GM12891 (cell line): Measurements from ENCODE around the gene CPEB2.

Experiments
- DNase-seq: peaks from one replicate; pipeline ENCODE4 v3.0.0; 2011; ENCODE audit warnings: low spot score; ENCODE audit not compliant: insufficient read length
- FAIRE-seq: peaks from 2 replicates; lab custom pipeline; 2011; peaks lifted over from hg19 to GRCh38; lab: Jason Lieb, UNC
- PAX5 ChIP-seq: IDR thresholded peaks from 2 replicates; pipeline ENCODE4 v1.6.1; 2011; ENCODE audit warnings: low read length, moderate library complexity, mild to moderate bottlenecking; ENCODE audit not compliant: insufficient read depth, severe bottlenecking
- POLR2A ChIP-seq: IDR thresholded peaks from 2 replicates; pipeline ENCODE4 v1.6.1; 2011; ENCODE audit warnings: low read depth, low read length, control low read depth
- POLR2AphosphoS5 ChIP-seq: IDR thresholded peaks from 2 replicates; pipeline ENCODE4 v1.6.1; 2011; ENCODE audit warnings: low read depth, low read length, control low read depth
- POU2F2 ChIP-seq: IDR thresholded peaks from 2 replicates; pipeline ENCODE4 v1.6.1; 2011; ENCODE audit warnings: low read depth, mild to moderate bottlenecking, control low read depth, low read length, moderate library complexity
- SPI1 ChIP-seq: IDR thresholded peaks from 2 replicates; pipeline ENCODE4 v1.6.1; 2011; ENCODE audit warnings: low read depth, low read length, control low read depth
- TAF1 ChIP-seq: IDR thresholded peaks from 2 replicates; pipeline ENCODE4 v1.6.1; 2011; ENCODE audit warnings: low read depth, low read length, control low read depth

The CPEB2 gene

DNA sequence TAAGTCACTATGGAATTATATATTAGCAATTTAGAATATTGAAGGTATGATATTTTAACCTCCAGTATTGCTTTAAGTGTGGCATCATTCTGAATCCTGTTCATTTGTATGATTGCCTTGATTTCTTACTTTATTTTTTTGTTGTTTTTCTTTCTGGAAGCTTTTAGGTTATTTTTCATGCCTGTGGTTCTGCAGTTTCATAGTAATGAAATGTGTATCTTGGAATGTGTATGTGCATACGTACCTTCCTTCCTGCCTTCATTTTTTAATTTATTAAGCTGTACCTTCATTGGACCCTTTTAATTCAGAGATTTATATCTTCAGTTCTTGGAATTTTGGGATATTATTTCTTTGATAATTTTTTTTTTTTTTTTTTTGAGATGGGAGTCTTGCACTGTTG lies 22.1 kb downstream of the CPEB2 start:
- no peak for DNase-seq
- TF ChIP-seq SPI1 (no peak), PAX5 (no peak), TAF1 (no peak), POLR2AphosphoS5 (no peak), POU2F2 (no peak), POLR2A (no peak)
- FAIRE-seq: no peak

DNA sequence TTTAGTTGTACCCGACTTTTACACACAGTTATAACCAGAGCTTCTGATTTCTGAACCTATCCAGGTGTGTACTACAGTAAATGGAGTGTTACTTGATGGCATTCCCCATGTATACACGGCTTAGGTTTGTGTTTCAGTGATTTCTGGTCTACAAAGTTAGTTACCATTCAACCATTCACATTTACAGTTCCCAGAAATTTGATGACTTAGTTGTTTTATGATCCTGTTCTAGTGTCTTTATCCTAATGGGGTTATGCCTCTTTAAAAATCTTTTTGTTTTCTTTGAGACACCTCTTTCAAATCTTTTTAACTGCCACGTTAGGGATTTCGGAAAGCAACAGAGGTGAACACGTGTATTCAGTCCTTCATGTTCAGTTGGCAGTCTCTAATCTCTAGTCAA lies 23.4 kb downstream of the CPEB2 start:
- FAIRE-seq (no peak), DNase-seq (no peak)
- TF ChIP-seq TAF1 (no peak), POLR2A (no peak), POLR2AphosphoS5 (no peak), SPI1 (no peak), PAX5 (no peak), POU2F2 (no peak)

DNA sequence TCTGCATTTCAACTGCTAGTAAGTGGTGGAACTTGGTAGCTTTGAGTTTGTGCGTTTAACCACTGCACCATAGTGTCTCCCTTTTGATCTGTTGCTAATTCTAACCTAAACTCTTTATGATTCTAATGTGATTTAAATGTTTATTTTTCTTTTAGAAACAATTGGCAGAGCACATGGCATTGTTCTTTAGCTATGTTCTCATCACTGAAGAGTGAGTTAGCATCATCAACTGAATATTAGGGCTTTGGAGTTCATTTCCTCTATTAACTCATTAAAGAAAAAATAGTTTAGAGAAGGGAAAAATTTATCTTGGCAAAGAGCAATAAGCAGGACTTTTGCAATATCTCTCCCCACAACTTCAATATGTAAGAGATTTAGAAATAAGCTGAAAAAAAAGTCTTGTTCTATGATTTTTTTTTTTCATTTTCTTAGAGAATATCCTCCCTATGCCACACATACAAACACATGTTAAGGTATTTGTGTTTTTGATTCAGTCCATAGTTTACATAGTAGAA lies 25.7 kb downstream of the CPEB2 start:
- DNase-seq: no peak
- no peak for FAIRE-seq

DNA sequence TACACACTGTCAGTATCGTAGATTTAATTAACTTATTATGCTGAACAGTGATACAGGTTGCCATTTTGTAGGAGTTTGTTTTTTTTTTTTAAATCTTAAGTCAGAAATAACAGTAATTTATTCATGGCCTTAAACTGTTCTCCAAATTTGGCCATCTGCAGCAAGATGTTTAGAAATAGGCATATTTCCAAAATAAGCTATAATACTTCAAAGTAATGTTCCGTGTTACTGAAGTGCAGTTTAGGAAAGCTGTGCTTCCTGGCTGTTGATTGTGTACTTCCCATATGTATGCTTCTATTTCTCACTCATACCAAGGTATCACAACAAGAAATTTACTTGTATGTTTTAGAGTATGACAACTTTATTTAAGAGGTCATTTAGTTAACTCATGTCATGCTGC lies 28.9 kb downstream of the CPEB2 start:
- FAIRE-seq (peak; percentile 35), DNase-seq (no peak)
- no peak for TF ChIP-seq TAF1
- no peak for TF ChIP-seq POLR2AphosphoS5
- TF ChIP-seq POLR2A: no peak
- no peak for TF ChIP-seq POU2F2
- TF ChIP-seq SPI1: no peak
- no peak for TF ChIP-seq PAX5

More for the DNA sequence above, 25.7 kb downstream of the CPEB2 start:
- TF ChIP-seq POLR2AphosphoS5: no peak
- TF ChIP-seq TAF1: no peak
- no peak for TF ChIP-seq POU2F2
- TF ChIP-seq POLR2A: no peak
- TF ChIP-seq PAX5: no peak
- no peak for TF ChIP-seq SPI1

DNA sequence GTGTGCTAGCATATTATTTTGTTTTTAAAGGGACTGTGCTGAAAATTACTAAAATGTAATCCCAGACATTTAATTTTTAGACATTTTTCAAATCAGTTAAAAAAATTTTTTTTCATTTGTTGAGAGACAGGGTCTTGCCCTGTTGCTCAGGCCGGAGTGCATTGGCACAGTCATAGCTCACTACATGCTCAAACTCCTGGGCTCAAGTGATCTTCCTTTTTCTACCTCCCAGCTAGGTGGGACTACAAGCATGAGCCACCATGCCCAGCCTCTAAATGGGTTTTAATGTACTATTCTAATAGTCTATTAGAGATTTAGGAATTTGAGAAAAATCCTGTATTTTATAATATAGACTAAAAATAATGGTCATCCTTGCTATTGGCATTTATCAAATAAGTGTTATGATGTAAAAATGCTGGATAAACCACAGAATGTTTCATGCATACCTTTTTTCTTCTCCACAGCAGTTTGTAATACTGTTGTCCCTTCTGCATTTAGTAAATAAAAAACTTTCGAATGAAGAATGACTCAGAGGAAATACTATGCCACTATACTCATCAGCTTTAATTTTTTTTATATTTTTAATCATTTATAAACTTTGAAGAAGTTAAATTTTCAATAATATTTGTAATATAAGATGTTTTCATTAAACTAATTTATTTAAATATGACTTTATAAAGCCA lies 29.9 kb downstream of the CPEB2 start:
- DNase-seq (no peak), FAIRE-seq (peak; percentile 55)
- TF ChIP-seq SPI1 (no peak), TAF1 (no peak), POU2F2 (no peak), POLR2A (no peak), POLR2AphosphoS5 (no peak), PAX5 (no peak)

DNA sequence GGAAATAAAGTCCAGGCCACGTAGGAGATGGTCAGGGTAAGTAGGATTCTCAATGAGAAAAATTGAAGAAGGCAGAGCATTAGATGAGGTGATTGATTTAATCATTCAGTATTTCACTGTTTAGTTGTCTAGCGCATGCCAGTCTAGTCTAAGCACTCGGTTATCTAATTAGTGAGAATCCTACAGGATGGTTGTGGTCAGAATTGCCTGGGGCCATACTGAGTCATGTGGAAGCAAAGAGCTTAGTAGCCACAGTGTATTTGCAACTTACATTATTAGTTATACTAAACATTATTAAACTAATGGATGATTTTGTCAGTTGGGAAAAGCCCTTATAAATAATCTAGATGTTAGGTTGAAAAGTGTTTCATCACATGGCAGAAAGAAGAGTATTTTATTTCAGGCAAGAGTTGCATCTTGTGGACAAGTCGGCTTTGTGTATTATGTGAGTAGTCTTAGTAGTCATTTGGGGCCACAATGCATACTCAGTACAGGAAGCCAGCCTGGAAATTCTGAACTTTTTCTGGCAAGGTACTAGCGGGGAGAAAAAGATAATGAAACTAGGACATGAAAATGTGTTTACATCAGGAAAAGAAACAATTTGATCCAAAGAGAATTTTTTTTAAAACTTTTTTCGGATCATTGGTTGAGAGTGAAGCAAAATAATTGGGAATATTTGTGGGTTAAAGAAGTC lies 31.9 kb downstream of the CPEB2 start:
- FAIRE-seq: no peak
- no peak for DNase-seq
- no peak for TF ChIP-seq SPI1
- TF ChIP-seq POLR2AphosphoS5: no peak
- TF ChIP-seq PAX5: no peak
- no peak for TF ChIP-seq POU2F2
- no peak for TF ChIP-seq POLR2A

DNA sequence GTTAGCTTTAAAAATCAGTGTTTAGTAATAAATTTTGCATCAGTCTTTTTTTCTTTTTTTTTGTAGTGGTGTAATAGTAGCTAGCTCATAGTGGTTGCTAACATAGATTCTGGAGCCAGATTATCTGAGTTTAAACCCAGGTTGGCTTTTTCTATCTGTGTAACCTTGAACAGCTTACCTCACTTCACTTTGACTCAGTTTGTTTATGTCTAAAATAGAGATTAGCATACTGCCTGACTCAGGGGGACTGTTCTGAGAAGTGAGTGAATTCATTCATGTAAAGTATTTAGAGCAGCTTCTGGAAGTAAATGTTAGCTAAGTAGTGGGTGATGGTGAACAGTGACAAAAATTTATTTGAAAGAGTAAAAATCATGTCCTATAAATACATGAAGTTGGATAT lies 32.9 kb downstream of the CPEB2 start:
- TF ChIP-seq POLR2A: no peak
- TF ChIP-seq TAF1: no peak
- no peak for TF ChIP-seq POLR2AphosphoS5
- no peak for TF ChIP-seq POU2F2
- TF ChIP-seq SPI1: no peak
- TF ChIP-seq PAX5: no peak
- DNase-seq (no peak), FAIRE-seq (no peak)

DNA sequence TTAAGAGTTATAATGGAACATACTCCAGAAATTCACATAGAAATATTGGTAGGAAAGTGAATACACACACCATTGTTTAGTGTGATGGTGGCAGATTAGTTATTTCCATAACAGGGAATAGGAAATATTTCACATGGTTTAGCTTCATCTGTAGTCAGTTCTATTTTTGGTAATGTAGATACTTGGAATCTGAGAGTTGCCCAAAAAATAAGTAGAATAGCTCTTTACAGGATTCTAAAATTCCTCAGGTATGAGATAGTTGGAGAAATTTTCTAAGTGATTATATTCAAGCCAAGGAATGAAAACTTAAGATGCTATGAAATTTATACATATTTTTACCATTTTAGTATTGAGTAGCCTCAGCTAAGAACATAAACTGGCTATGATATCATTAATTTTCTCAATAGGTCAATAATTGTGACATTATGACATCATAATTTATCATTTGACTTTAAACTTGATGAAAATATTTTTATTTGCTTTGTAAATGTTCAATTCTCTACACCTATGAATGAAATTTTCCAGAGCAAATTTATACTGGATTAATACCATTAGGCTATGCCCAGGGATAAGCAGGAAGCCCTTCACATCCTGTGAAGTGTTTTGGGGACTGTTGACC lies 35.8 kb downstream of the CPEB2 start:
- TF ChIP-seq POLR2A: no peak
- TF ChIP-seq POU2F2: no peak
- no peak for TF ChIP-seq SPI1
- TF ChIP-seq PAX5: no peak
- no peak for TF ChIP-seq POLR2AphosphoS5
- TF ChIP-seq TAF1: no peak
- FAIRE-seq (no peak), DNase-seq (no peak)

DNA sequence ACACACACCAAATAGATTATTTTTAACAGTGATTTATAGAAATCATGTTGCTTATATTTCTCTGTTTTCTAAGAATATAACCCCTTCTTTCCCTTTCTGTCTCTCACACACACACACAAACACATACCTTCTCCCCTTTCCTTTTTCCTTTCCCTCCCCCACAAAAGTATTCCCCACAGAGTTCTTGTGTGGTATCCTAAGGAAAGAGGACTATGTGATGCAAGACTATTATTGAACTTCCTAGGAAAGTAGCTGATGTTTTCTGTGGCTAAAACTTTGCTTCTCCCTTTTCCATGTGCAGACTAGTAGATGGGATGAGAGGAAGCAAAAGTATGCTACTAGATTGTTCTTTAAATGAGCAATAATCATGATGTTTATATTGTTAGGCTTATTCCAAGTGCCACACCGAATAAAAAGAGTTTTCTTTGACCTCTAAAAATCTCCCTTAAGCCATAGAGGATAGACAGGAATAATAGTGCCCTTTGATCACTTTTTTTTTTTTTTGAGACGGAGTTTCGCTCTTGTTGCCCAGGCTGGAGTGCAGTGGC lies 38.7 kb downstream of the CPEB2 start:
- FAIRE-seq (no peak), DNase-seq (no peak)
- no peak for TF ChIP-seq POLR2A
- TF ChIP-seq POU2F2: no peak
- TF ChIP-seq PAX5: no peak
- no peak for TF ChIP-seq POLR2AphosphoS5
- no peak for TF ChIP-seq TAF1
- TF ChIP-seq SPI1: no peak
